ENCODE results near the gene C1orf210.

The C1orf210 gene

GRCh38 chr1:43324810-43325209 is 39.4 kb upstream of the C1orf210 start:
- peaks cover 17% of the 10 kb centered on the region for H3K9me3 ChIP-seq (ENCODE audit: control insufficient read depth, insufficient read depth, low read length)
- H3K4me2 ChIP-seq (ENCODE audit: low read length), result no peak overlapping the region
- no peak overlapping the region for H3K27ac ChIP-seq (ENCODE audit: low read depth, low read length)
- no peaks in the 10 kb centered on the region for H3K4me1 ChIP-seq (ENCODE audit: control insufficient read depth, low read length)
- no peaks in the 10 kb centered on the region for H3F3A ChIP-seq (ENCODE audit: control insufficient read depth, insufficient read depth)
- H3K36me3 ChIP-seq (ENCODE audit: control insufficient read depth, low read length), result no peaks in the 10 kb centered on the region
- H3K4me3 ChIP-seq (ENCODE audit: low read length), result no peak overlapping the region
- H4K20me1 ChIP-seq (ENCODE audit: control insufficient read depth, insufficient read depth, low read depth, low read length), result no peaks in the 10 kb centered on the region
- no peaks in the 10 kb centered on the region for H3K79me2 ChIP-seq (ENCODE audit: control insufficient read depth, low read length)
- no peak for TF ChIP-seq CTCF (IDR thresholded peaks at IDR 0.05; ENCODE audit: low read depth, low read length, poor library complexity, severe bottlenecking)
- TF ChIP-seq EZH2phosphoT487 (IDR thresholded peaks at IDR 0.05; ENCODE audit: borderline replicate concordance, low read length), result no peak
- H3K9me2 ChIP-seq (replicated peaks; ENCODE audit: control insufficient read depth, low read length), result no peaks in the 10 kb centered on the region
- H3K27me3 ChIP-seq (ENCODE audit: control insufficient read depth, low read length), result no peaks in the 10 kb centered on the region

GRCh38 chr1:43322506-43322905 is 37.1 kb upstream of the C1orf210 start:
- H3K27me3 ChIP-seq (ENCODE audit: control insufficient read depth, low read length), result no peaks in the 10 kb centered on the region
- no peaks in the 10 kb centered on the region for H3K79me2 ChIP-seq (ENCODE audit: control insufficient read depth, low read length)
- no peaks in the 10 kb centered on the region for H3F3A ChIP-seq (ENCODE audit: control insufficient read depth, insufficient read depth)
- H3K9me3 ChIP-seq (ENCODE audit: control insufficient read depth, insufficient read depth, low read length), result peaks cover 10% of the 10 kb centered on the region
- no peak overlapping the region for H3K4me2 ChIP-seq (ENCODE audit: low read length)
- TF ChIP-seq EZH2phosphoT487 (IDR thresholded peaks at IDR 0.05; ENCODE audit: borderline replicate concordance, low read length), result no peak
- TF ChIP-seq CTCF (IDR thresholded peaks at IDR 0.05; ENCODE audit: low read depth, low read length, poor library complexity, severe bottlenecking), result no peak
- H3K36me3 ChIP-seq (ENCODE audit: control insufficient read depth, low read length), result no peaks in the 10 kb centered on the region
- no peak overlapping the region for H3K4me3 ChIP-seq (ENCODE audit: low read length)
- no peak overlapping the region for H3K27ac ChIP-seq (ENCODE audit: low read depth, low read length)
- no peaks in the 10 kb centered on the region for H3K4me1 ChIP-seq (ENCODE audit: control insufficient read depth, low read length)
- no peaks in the 10 kb centered on the region for H4K20me1 ChIP-seq (ENCODE audit: control insufficient read depth, insufficient read depth, low read depth, low read length)
- H3K9me2 ChIP-seq (replicated peaks; ENCODE audit: control insufficient read depth, low read length), result no peaks in the 10 kb centered on the region

- H3K4me1 ChIP-seq (ENCODE audit: control insufficient read depth, low read length), result no peaks in the 10 kb centered on the region
- peaks cover 9% of the 10 kb centered on the region for H3K9me3 ChIP-seq (ENCODE audit: control insufficient read depth, insufficient read depth, low read length)
- no peaks in the 10 kb centered on the region for H3K27me3 ChIP-seq (ENCODE audit: control insufficient read depth, low read length)
- H3F3A ChIP-seq (ENCODE audit: control insufficient read depth, insufficient read depth), result no peaks in the 10 kb centered on the region
- H3K4me3 ChIP-seq (ENCODE audit: low read length), result no peak overlapping the region
- no peaks in the 10 kb centered on the region for H4K20me1 ChIP-seq (ENCODE audit: control insufficient read depth, insufficient read depth, low read depth, low read length)
- H3K27ac ChIP-seq (ENCODE audit: low read depth, low read length), result no peak overlapping the region
- no peaks in the 10 kb centered on the region for H3K79me2 ChIP-seq (ENCODE audit: control insufficient read depth, low read length)
- no peaks in the 10 kb centered on the region for H3K36me3 ChIP-seq (ENCODE audit: control insufficient read depth, low read length)
- TF ChIP-seq EZH2phosphoT487 (IDR thresholded peaks at IDR 0.05; ENCODE audit: borderline replicate concordance, low read length) (no peak), CTCF (IDR thresholded peaks at IDR 0.05; ENCODE audit: low read depth, low read length, poor library complexity, severe bottlenecking) (no peak)
- no peaks in the 10 kb centered on the region for H3K9me2 ChIP-seq (replicated peaks; ENCODE audit: control insufficient read depth, low read length)
- H3K4me2 ChIP-seq (ENCODE audit: low read length), result no peak overlapping the region
Observed at GRCh38 chr1:43321331-43321891, 36.0 kb upstream of the C1orf210 start.

All from DOHH2 (cell line).